Transverse colon (tissue), 3 donors: Measurements from ENCODE around the gene OR1N1.

Experiments used
- CTCF ChIP-seq, 5 experiments: fragments of 200-600 bp in 3 of 5; fragments of 450-650 bp in 2 of 5; sonication (generic) in 3 of 5; IDR thresholded peaks; 1 replicate in 2 of 5; 2 replicates in 3 of 5; pipeline ENCODE4 v1.5.1; 2016 to 2017; ENCODE audit warnings: antibody characterized with exemption in 5 of 5, inconsistent platforms in 3 of 5, mild to moderate bottlenecking in 2 of 5, moderate library complexity in 1 of 5
- EP300 ChIP-seq: sonication (generic); formaldehyde crosslinking; IDR thresholded peaks from one replicate; pipeline ENCODE4 v1.6.1; 2017; ENCODE audit warnings: antibody characterized with exemption, low read depth
- POLR2A ChIP-seq: fragments of 450-650 bp; IDR thresholded peaks from one replicate; pipeline ENCODE4 v1.6.1; 2016; ENCODE audit warnings: antibody characterized with exemption, mild to moderate bottlenecking, moderate library complexity

- no peak for TF ChIP-seq CTCF (IDR thresholded peaks at IDR 0.05)
- no peak for TF ChIP-seq EP300
- no peak for TF ChIP-seq POLR2A
Observed at GRCh38 chr9:122536134-122536533, 9.0 kb upstream of the OR1N1 start.
